Gastrocnemius medialis (tissue), 4 donors: Measurements from ENCODE around the gene SCGB1A1.

ENCODE experiments used
- POLR2A ChIP-seq, 2 donors: fragments of 450-650 bp; IDR thresholded peaks; one replicate each; pipeline ENCODE4 v1.6.1; 2017; ENCODE audit warnings: antibody characterized with exemption in 2 of 2, mild to moderate bottlenecking in 2 of 2, moderate library complexity in 2 of 2
- TF ChIP-seq, protein P1 (sequence below), 5 experiments: fragments of 450-650 bp in 3 of 5; fragments of 200-600 bp in 2 of 5; sonication (generic) in 2 of 5; IDR thresholded peaks in 4 of 5; conservative IDR thresholded peaks in 1 of 5; 1 replicate in 4 of 5; 2 replicates in 1 of 5; pipeline ENCODE4 v1.5.1; 2016 to 2019; ENCODE audit warnings: antibody characterized with exemption in 5 of 5, mild to moderate bottlenecking in 3 of 5, moderate library complexity in 3 of 5

- TF ChIP-seq, protein P1, sequence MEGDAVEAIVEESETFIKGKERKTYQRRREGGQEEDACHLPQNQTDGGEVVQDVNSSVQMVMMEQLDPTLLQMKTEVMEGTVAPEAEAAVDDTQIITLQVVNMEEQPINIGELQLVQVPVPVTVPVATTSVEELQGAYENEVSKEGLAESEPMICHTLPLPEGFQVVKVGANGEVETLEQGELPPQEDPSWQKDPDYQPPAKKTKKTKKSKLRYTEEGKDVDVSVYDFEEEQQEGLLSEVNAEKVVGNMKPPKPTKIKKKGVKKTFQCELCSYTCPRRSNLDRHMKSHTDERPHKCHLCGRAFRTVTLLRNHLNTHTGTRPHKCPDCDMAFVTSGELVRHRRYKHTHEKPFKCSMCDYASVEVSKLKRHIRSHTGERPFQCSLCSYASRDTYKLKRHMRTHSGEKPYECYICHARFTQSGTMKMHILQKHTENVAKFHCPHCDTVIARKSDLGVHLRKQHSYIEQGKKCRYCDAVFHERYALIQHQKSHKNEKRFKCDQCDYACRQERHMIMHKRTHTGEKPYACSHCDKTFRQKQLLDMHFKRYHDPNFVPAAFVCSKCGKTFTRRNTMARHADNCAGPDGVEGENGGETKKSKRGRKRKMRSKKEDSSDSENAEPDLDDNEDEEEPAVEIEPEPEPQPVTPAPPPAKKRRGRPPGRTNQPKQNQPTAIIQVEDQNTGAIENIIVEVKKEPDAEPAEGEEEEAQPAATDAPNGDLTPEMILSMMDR (IDR thresholded peaks at IDR 0.05 in 4 of 5, conservative IDR thresholded peaks at IDR 0.05 in 1 of 5) = no peak
- no peak for TF ChIP-seq POLR2A (IDR thresholded peaks at IDR 0.05)
Measured at GRCh38 chr11:62401811-62402210, 17.0 kb upstream of the SCGB1A1 start.
